Uterus (tissue), 4 donors: ENCODE measurements around the gene ZFP1. TPM values are rescaled to one million over a fixed set of nuclear protein-coding genes. Genes with fewer than 3 reads are reported as not detected.

Experiments
- DNase-seq, 2 donors: peaks; one replicate each; pipeline ENCODE4 v3.0.0-alpha.2; 2019 to 2020
- H3K27ac ChIP-seq, 2 donors: fragments of 200-600 bp; sonication (generic); 1 replicate in 1 of 2; 2 replicates in 1 of 2; pipeline ENCODE4 v1.5.1; 2016 to 2018
- H3K27me3 ChIP-seq, 2 donors: fragments of 200-600 bp; sonication (generic); one replicate each; pipeline ENCODE4 v1.5.1; 2018 to 2019; ENCODE audit warnings: control low read depth in 1 of 2
- H3K36me3 ChIP-seq, 2 donors: fragments of 200-600 bp; sonication (generic); one replicate each; pipeline ENCODE4 v1.5.1; 2019; ENCODE audit warnings: control low read depth in 1 of 2
- H3K4me1 ChIP-seq, 2 donors: fragments of 200-600 bp; sonication (generic); one replicate each; pipeline ENCODE4 v1.5.1; 2018 to 2019; ENCODE audit warnings: control low read depth in 1 of 2
- H3K4me3 ChIP-seq, 2 donors: fragments of 200-600 bp; sonication (generic); 1 replicate in 1 of 2; 2 replicates in 1 of 2; pipeline ENCODE4 v1.5.1; 2018 to 2019; ENCODE audit warnings: mild to moderate bottlenecking in 1 of 2
- H3K9me3 ChIP-seq, 2 donors: fragments of 200-600 bp; sonication (generic); one replicate each; pipeline ENCODE4 v1.5.1; 2019; ENCODE audit warnings: control low read depth in 1 of 2
- POLR2A ChIP-seq, 2 donors: fragments of 450-650 bp; IDR thresholded peaks; one replicate each; pipeline ENCODE4 v1.6.1; 2016; ENCODE audit warnings: antibody characterized with exemption in 2 of 2, mild to moderate bottlenecking in 1 of 2, moderate library complexity in 1 of 2
- intact Hi-C: fragments of 100-400 bp; cut with DNase I; formaldehyde crosslinking; loops from one replicate; pipeline ENCODE4 v1.15.1; 2023; ENCODE audit warnings: low total_unique reads
- total RNA-seq, 4 donors: library from RNA; depleted of rRNA in 3 of 4; stranded (reverse); fragments of >200 nt in 3 of 4; gene quantifications; one replicate each; pipeline versions ENCODE4 v1.1.0 to v1.2.4, GENCODE V29; 2014 to 2023
- TF ChIP-seq, protein P1 (sequence below), 4 experiments: fragments of 200-600 bp in 2 of 4; fragments of 450-650 bp in 2 of 4; sonication (generic) in 2 of 4; IDR thresholded peaks; one replicate each; pipeline ENCODE4 v1.5.1; 2016 to 2019; ENCODE audit warnings: antibody characterized with exemption in 4 of 4, mild to moderate bottlenecking in 2 of 4, moderate library complexity in 1 of 4
- donor health status: DM: yes; HTN: yes; CAD: no.

ZFP1 gene
- total RNA-seq, 4 donors from 2014 or later: 5.9 to 39.7 (median 16.2) TPM

DNA sequence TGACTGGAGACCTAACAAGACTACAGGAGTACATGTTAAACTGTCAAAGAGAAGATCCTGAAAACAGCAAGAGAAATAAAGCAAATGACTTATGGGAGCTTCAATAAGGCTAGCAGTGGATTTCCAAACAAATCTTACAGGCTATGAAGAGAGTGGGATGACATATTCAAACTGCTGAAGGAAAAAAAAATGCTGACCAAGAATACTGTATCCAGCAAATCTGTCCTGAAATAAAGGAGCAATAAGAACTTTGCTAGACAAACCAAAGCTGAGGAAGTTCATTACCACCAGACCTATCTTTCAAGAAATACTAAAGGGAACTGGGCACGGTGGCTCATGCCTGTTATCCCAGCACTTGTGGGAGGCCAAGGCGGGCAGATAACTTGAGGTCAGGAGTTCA is 28.6 kb downstream of the ZFP1 start:
- Histone ChIP-seq H3K4me1 (no peaks in the 10 kb centered on the region), H3K9me3 (peaks cover 0 to 14% of the 10 kb centered on the region in 2 donors), H3K36me3 (no peaks in the 10 kb centered on the region), H3K27ac (no peak overlapping the region), H3K27me3 (no peaks in the 10 kb centered on the region), H3K4me3 (no peak overlapping the region)
- DNase-seq: no peak
- intact Hi-C loops: no loop called here
- no peak for TF ChIP-seq POLR2A (IDR thresholded peaks at IDR 0.05)
- TF ChIP-seq, protein P1, sequence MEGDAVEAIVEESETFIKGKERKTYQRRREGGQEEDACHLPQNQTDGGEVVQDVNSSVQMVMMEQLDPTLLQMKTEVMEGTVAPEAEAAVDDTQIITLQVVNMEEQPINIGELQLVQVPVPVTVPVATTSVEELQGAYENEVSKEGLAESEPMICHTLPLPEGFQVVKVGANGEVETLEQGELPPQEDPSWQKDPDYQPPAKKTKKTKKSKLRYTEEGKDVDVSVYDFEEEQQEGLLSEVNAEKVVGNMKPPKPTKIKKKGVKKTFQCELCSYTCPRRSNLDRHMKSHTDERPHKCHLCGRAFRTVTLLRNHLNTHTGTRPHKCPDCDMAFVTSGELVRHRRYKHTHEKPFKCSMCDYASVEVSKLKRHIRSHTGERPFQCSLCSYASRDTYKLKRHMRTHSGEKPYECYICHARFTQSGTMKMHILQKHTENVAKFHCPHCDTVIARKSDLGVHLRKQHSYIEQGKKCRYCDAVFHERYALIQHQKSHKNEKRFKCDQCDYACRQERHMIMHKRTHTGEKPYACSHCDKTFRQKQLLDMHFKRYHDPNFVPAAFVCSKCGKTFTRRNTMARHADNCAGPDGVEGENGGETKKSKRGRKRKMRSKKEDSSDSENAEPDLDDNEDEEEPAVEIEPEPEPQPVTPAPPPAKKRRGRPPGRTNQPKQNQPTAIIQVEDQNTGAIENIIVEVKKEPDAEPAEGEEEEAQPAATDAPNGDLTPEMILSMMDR (IDR thresholded peaks at IDR 0.05): no peak

DNA sequence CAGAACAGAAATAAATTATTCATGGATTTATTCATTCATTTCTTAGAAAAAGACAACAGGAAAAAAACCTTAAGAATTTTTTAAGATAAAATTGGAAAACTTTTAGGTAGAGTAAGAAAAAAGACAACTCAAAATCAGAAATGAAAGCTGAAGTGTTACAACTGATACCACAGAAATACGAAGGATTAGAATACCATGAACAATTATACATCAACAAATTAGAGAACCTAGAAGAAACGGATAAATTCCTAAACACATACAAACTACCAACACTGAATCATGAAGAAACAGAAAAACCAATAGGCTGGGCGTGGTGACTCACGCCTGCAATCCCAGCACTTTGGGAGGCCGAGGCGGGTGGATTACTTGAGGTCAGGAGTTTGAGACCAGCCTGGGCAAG is 30.9 kb downstream of the ZFP1 start:
- no peak overlapping the region for H3K27ac ChIP-seq
- no peak for DNase-seq
- H3K36me3 ChIP-seq: no peaks in the 10 kb centered on the region
- peaks cover 0 to 11% of the 10 kb centered on the region in 2 donors for H3K9me3 ChIP-seq
- H3K27me3 ChIP-seq: no peaks in the 10 kb centered on the region
- no peaks in the 10 kb centered on the region for H3K4me1 ChIP-seq
- intact Hi-C loops: no loop called here
- no peak overlapping the region for H3K4me3 ChIP-seq
- TF ChIP-seq, protein P1 (IDR thresholded peaks at IDR 0.05): no peak
- TF ChIP-seq POLR2A (IDR thresholded peaks at IDR 0.05): no peak

DNA sequence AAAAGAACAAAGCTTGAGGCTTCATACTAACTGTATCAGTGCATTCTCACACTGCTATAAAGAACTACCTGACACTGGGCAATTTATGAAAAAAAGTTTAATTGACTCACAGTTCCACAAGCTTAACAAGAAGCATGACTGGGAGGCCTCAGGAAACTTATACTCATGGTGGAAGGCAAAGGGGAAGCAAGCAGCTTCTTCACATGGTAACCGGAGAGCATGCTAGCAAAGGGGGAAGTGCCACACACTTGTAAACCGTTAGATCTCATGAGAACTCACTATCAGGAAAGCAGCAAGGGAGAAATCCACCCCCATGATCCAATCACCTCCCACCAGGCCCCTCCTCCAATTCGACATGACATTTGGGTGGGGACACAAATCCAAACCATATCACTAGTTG is 33.3 kb downstream of the ZFP1 start:
- Histone ChIP-seq H3K9me3 (peaks cover 0 to 5% of the 10 kb centered on the region in 2 donors), H3K36me3 (no peaks in the 10 kb centered on the region), H3K4me1 (no peaks in the 10 kb centered on the region), H3K4me3 (no peak overlapping the region), H3K27ac (no peak overlapping the region), H3K27me3 (no peaks in the 10 kb centered on the region)
- no peak for DNase-seq
- intact Hi-C loops: no loop called here
- no peak for TF ChIP-seq POLR2A (IDR thresholded peaks at IDR 0.05)
- TF ChIP-seq, protein P1 (IDR thresholded peaks at IDR 0.05): no peak

DNA sequence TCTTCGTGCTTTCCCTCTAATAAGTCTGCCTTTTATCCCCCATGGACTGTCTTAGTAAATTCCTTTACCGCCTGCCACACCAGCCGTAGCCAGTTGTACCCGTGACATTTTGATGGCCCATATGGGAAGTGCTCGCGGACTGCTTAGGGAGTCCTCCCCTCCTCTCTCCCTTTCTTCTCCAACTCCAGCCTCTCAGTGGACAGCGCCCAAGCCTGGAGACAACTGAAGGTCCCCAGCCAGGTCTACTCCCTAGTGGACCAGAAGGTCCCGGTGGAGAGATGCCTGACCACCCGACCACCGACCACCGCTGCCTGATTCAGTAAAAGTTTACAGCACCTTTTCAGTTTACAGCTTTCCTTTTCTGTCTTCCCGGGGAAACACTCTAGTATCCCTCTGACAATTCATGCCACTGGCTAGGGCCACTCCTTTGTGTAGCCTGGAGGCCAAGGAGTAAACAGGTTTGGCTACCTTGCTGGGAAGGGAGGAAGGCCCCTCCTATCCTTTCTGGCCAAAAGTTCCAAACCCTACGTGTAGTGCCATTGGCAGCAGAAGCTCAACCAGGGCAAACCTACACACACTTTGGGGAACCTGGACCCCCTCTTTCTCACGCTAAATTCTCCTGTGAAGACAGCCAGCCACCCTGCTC is 40.6 kb downstream of the ZFP1 start:
- H3K36me3 ChIP-seq: no peaks in the 10 kb centered on the region
- no peaks in the 10 kb centered on the region for H3K27me3 ChIP-seq
- no peaks in the 10 kb centered on the region for H3K4me1 ChIP-seq
- no peak overlapping the region for H3K4me3 ChIP-seq
- no peaks in the 10 kb centered on the region for H3K9me3 ChIP-seq
- intact Hi-C loops: no loop called here
- no peak for DNase-seq
- TF ChIP-seq POLR2A (IDR thresholded peaks at IDR 0.05): no peak
- TF ChIP-seq, protein P1 (IDR thresholded peaks at IDR 0.05): no peak
- no peak overlapping the region for H3K27ac ChIP-seq

DNA sequence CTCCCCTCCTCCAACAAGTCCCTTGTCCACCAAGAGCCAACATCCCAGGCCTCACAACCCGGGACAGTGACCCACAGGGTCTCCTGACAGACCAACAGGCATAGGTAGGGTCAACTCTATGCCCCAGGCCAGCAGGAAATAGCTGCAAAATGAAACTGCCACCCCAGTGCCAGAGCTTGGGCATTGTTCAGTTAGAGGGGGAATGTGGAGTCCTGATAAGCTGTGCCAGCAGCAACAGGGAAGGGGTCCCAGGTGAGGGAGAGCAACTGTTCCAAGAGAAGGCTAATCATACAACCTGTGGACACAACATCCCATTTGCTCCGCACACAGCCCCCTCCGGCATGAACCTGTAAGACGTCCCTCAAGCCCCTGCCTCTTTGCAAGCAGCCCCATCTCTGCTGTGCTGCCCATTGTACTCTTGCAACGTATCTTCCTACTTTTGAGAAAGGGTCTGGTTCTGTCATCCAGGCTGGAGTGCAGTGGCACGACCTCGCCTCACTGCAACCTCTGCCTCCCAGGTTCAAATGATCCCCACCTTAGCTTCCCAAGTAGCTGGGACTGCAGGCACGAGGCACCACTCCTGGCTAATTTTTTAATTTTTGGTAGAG is 41.4 kb downstream of the ZFP1 start:
- DNase-seq: no peak
- H3K36me3 ChIP-seq: no peaks in the 10 kb centered on the region
- no peak overlapping the region for H3K4me3 ChIP-seq
- no peak overlapping the region for H3K27ac ChIP-seq
- H3K27me3 ChIP-seq: no peaks in the 10 kb centered on the region
- H3K9me3 ChIP-seq: no peaks in the 10 kb centered on the region
- TF ChIP-seq POLR2A (IDR thresholded peaks at IDR 0.05): no peak
- TF ChIP-seq, protein P1 (IDR thresholded peaks at IDR 0.05): no peak
- no peaks in the 10 kb centered on the region for H3K4me1 ChIP-seq
- intact Hi-C loops: no loop called here
